HL-60 (cell line): Measurements from ENCODE around the gene COIL.

Experiments
- DNase-seq, 2 experiments: peaks; one replicate each; pipeline ENCODE4 v3.0.0-alpha.2; 2010 to 2020; ENCODE audit warnings: low read depth in 1 of 2, low spot score in 1 of 2
- H3K27ac ChIP-seq: fragments of 250-450 bp; sonication (Bioruptor Pico); replicated peaks from 2 replicates; pipeline ENCODE4 v1.5.1; 2020; ENCODE audit warnings: mild to moderate bottlenecking, moderate library complexity
- H3K27me3 ChIP-seq: fragments of 250-450 bp; sonication (Bioruptor Pico); 2 replicates; pipeline ENCODE4 v1.5.1; 2021; ENCODE audit warnings: mild to moderate bottlenecking, moderate library complexity; ENCODE audit not compliant: insufficient read depth, poor library complexity, severe bottlenecking
- H3K4me3 ChIP-seq: replicated peaks from 2 replicates; pipeline ENCODE4 v1.5.1; 2011; ENCODE audit warnings: mild to moderate bottlenecking, control low read depth, low read length; ENCODE audit not compliant: insufficient read depth
- GABPA ChIP-seq: IDR thresholded peaks from 2 replicates; pipeline ENCODE4 v1.6.1; 2012; ENCODE audit warnings: low read depth
- POLR2AphosphoS5 ChIP-seq: IDR thresholded peaks from 2 replicates; pipeline ENCODE4 v1.6.1; 2012; ENCODE audit warnings: low read depth
- SPI1 ChIP-seq: IDR thresholded peaks from 2 replicates; pipeline ENCODE4 v1.6.1; 2012; ENCODE audit warnings: low read depth, mild to moderate bottlenecking, borderline replicate concordance
- TF ChIP-seq, protein P1 (sequence below): IDR thresholded peaks from 2 replicates; pipeline ENCODE4 v1.6.1; 2012; ENCODE audit warnings: low read depth; ENCODE audit not compliant: insufficient replicate concordance
- TF ChIP-seq, protein P2 (sequence below): IDR thresholded peaks from one replicate; pipeline ENCODE4 v1.5.1; 2011; ENCODE audit warnings: low read length, control low read depth, inconsistent platforms; ENCODE audit not compliant: insufficient read depth

The COIL gene

DNA sequence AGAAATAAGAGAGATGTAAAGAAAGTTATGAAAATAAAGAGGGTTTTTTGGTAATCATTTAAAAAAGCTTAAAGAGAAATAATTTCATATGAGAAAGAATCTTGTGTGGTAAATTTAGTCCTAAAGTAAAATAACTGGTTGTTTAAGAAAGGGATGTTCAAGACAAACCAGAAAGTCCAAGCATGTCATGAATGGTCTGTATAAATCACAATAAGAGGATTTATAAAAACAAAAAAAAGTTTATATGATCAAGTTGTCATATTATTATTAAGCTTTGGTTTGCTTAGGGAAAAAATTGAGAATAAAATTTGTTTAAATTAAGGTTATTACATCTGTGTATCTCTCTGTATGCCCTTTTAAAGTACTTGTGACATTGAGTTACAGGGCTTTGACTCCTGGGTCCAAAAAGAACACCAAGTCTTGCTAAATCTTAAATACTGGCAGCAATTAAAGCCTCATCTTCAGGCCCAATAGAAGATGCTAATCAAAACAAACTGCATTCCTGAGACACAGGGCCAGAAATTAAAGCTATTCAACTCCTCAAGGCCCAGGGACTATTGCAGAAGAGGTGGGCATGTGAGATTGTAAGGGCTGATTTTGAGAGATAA is 31.4 kb downstream of the COIL start:
- TF ChIP-seq, protein P1, sequence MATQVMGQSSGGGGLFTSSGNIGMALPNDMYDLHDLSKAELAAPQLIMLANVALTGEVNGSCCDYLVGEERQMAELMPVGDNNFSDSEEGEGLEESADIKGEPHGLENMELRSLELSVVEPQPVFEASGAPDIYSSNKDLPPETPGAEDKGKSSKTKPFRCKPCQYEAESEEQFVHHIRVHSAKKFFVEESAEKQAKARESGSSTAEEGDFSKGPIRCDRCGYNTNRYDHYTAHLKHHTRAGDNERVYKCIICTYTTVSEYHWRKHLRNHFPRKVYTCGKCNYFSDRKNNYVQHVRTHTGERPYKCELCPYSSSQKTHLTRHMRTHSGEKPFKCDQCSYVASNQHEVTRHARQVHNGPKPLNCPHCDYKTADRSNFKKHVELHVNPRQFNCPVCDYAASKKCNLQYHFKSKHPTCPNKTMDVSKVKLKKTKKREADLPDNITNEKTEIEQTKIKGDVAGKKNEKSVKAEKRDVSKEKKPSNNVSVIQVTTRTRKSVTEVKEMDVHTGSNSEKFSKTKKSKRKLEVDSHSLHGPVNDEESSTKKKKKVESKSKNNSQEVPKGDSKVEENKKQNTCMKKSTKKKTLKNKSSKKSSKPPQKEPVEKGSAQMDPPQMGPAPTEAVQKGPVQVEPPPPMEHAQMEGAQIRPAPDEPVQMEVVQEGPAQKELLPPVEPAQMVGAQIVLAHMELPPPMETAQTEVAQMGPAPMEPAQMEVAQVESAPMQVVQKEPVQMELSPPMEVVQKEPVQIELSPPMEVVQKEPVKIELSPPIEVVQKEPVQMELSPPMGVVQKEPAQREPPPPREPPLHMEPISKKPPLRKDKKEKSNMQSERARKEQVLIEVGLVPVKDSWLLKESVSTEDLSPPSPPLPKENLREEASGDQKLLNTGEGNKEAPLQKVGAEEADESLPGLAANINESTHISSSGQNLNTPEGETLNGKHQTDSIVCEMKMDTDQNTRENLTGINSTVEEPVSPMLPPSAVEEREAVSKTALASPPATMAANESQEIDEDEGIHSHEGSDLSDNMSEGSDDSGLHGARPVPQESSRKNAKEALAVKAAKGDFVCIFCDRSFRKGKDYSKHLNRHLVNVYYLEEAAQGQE: no peak
- TF ChIP-seq, protein P2, sequence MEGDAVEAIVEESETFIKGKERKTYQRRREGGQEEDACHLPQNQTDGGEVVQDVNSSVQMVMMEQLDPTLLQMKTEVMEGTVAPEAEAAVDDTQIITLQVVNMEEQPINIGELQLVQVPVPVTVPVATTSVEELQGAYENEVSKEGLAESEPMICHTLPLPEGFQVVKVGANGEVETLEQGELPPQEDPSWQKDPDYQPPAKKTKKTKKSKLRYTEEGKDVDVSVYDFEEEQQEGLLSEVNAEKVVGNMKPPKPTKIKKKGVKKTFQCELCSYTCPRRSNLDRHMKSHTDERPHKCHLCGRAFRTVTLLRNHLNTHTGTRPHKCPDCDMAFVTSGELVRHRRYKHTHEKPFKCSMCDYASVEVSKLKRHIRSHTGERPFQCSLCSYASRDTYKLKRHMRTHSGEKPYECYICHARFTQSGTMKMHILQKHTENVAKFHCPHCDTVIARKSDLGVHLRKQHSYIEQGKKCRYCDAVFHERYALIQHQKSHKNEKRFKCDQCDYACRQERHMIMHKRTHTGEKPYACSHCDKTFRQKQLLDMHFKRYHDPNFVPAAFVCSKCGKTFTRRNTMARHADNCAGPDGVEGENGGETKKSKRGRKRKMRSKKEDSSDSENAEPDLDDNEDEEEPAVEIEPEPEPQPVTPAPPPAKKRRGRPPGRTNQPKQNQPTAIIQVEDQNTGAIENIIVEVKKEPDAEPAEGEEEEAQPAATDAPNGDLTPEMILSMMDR: no peak
- TF ChIP-seq GABPA: no peak
- no peak for TF ChIP-seq SPI1
- no peak for TF ChIP-seq POLR2AphosphoS5
- Histone ChIP-seq H3K27ac (no peak overlapping the region), H3K27me3 (no peaks in the 10 kb centered on the region), H3K4me3 (no peak overlapping the region)
- no peak for DNase-seq

DNA sequence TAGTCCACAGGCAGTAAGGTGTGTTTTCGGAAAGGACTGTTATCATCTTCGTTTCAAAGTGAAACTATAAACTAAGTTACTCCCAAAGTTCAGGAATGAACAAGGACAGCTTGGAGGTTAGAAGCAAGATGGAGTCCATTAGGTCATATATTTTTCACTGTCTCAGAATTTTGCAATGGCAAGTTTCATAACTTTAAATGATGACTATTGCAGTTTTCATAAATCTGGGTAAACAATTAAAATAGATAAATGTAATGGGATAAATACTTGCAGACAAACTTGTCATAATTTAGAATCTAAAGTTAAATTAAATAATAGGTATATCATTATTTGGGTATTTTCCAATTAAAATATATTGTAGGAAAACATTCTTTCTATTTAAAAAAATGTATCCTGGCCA is 32.3 kb downstream of the COIL start:
- Histone ChIP-seq H3K4me3 (no peak overlapping the region), H3K27me3 (no peaks in the 10 kb centered on the region), H3K27ac (no peak overlapping the region)
- DNase-seq: no peak
- TF ChIP-seq, protein P2: no peak
- TF ChIP-seq GABPA (no peak), POLR2AphosphoS5 (no peak)
- TF ChIP-seq, protein P1: no peak

DNA sequence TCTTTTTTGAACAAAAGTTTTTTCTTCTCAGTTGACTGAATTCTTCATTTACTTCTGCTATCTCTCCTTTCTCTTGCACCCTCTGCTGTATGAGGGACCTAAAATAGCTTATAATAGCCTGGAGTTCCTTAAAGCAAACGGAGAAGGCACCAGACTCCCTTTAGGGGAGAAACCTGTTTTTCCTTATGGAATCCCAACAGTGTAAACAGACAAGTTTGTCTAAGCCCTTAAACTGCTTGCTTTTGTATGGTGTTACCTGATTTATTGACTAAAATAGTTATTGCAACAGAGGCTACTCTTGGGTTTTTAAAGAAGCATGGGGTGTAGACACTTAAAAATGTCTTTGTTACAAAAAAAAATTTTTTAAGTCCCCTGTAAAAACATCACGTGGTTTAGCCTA is 34.1 kb downstream of the COIL start:
- Histone ChIP-seq H3K27me3 (no peaks in the 10 kb centered on the region), H3K4me3 (no peak overlapping the region), H3K27ac (no peak overlapping the region)
- TF ChIP-seq, protein P2: no peak
- TF ChIP-seq GABPA (no peak), SPI1 (no peak), POLR2AphosphoS5 (no peak)
- TF ChIP-seq, protein P1: no peak
- no peak for DNase-seq
